ENCODE results near the gene WDR86. TPM values are rescaled to one million over a fixed set of nuclear protein-coding genes. Genes with fewer than 3 reads are reported as not detected.

WDR86 gene
- polyA plus RNA-seq, 1 experiment: 0.04 TPM

DNA sequence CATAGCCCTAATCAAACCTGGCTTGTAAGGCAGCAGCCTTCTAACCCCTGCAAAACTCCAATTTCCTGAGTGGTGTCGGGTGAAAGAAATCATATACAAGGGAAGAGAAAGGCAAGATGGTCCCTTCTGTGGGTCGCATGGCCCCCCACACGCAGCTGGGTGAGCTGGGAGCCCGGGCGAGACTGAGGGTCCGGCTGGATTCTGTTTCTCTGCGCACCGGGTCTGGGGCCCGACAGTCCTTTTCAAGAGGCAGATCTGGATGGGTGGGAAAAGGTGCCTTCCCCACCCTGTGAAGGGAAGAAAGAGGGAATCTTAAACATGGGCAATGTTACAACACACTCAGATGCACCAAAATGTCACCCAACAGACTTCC, 18.5 kb downstream of the WDR86 start:
- peaks cover 4% of the 10 kb centered on the region for H3K27me3 ChIP-seq (ENCODE audit: control insufficient read depth, insufficient read depth, low read length)
- no peak for DNase-seq (ENCODE audit: low read depth)
- CTCF ChIA-PET: no interaction called here

DNA sequence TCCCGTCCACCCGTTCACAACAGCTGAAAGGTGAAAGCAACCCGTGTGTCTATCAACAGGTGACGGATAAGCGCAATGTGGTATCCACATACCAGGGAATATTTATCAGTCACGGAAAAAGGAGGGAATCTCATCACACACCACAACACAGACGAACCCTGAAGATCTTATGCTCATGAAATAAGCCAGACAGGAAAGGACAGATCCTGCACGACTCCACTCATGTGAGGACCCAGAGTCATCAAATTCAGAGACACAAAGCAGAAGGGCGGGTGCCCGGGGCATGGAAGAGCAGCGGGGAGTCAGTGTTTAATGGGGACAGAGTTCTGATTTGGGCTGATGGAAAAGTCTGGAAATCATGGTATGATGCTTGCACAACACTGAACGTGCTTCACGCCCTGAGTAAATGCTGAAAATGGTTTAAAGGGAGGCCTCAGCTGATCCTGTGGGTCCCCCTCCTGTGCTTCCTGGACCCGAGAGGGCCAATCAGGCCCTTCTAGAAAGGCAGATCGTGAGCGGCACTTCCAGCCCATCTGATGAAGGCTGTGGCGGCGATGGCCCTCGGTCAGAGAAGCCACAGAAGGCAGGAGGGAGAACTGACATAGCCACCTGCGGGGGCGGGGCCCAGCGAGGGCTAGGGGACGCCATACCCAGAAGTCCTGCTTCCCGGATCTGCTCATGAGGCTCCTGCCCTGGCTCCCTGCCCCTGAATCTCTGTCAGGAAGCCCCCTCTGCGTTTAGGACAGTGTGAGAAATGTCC, 19.1 kb downstream of the WDR86 start:
- CTCF ChIA-PET: interaction anchor here (0.6 kb wide), 1 partner anchor 26 kb away, joined by 3 read pairs; no protein-coding TSS in a partner anchor
- DNase-seq (ENCODE audit: low read depth): no peak
- TF ChIP-seq, protein P1, sequence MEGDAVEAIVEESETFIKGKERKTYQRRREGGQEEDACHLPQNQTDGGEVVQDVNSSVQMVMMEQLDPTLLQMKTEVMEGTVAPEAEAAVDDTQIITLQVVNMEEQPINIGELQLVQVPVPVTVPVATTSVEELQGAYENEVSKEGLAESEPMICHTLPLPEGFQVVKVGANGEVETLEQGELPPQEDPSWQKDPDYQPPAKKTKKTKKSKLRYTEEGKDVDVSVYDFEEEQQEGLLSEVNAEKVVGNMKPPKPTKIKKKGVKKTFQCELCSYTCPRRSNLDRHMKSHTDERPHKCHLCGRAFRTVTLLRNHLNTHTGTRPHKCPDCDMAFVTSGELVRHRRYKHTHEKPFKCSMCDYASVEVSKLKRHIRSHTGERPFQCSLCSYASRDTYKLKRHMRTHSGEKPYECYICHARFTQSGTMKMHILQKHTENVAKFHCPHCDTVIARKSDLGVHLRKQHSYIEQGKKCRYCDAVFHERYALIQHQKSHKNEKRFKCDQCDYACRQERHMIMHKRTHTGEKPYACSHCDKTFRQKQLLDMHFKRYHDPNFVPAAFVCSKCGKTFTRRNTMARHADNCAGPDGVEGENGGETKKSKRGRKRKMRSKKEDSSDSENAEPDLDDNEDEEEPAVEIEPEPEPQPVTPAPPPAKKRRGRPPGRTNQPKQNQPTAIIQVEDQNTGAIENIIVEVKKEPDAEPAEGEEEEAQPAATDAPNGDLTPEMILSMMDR (IDR thresholded peaks at IDR 0.05; ENCODE audit: insufficient read depth, low read depth, low read length): no peak
- POLR2A ChIA-PET: no interaction called here
- no peak overlapping the region for H3K4me3 ChIP-seq (ENCODE audit: low read depth, low read length)
- peaks cover 4% of the 10 kb centered on the region for H3K27me3 ChIP-seq (ENCODE audit: control insufficient read depth, insufficient read depth, low read length)
- no peaks in the 10 kb centered on the region for H3K36me3 ChIP-seq (ENCODE audit: control insufficient read depth, insufficient read depth, low read length)

More for the DNA sequence above, 18.5 kb downstream of the WDR86 start:
- H3K4me3 ChIP-seq (ENCODE audit: low read depth, low read length): no peak overlapping the region
- TF ChIP-seq, protein P1 (IDR thresholded peaks at IDR 0.05; ENCODE audit: insufficient read depth, low read depth, low read length): no peak
- POLR2A ChIA-PET: no interaction called here
- no peaks in the 10 kb centered on the region for H3K36me3 ChIP-seq (ENCODE audit: control insufficient read depth, insufficient read depth, low read length)

DNA sequence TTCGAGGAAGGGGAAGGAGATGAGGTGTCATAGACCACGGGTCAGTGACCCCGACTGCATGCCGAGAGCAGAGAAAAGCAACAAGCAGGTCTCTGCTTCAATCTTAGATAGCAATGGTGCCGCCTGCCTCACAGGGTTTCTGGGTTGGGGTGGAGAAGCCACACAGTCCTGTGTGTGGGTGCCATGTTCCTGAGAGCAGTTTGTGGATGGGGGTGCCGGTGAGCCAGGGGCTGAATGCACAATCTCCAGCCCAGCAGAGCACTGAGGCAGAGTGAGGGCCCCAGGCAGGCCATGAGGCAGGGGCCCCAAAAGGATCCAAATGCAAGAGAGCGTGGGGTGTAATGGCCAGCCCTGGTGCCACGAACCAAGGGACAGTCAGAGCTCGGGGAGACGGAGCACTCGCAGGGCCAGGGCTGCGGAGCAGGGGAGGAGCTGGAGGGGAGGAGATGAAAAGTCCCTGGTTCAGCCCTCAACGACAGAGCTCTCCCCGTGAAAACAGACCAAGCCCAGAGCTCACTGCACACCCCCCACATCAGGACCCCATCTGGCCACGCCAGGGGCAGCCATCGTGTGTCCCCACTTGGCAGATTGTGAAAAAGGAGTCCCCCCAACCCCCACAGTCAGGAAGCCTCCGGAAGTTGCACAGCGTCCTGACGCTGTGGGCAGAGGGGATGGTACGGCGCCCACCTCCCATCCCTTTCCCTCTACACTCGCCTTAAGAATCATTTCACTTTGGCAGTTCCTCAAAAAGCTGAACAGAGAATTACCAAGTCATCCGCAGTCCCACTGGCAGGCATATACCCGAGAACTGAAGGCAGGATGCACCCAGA, 19.9 kb downstream of the WDR86 start:
- ChIA-PET POLR2A (no interaction called here), CTCF (interaction anchor here (0.6 kb wide), 1 partner anchor 26 kb away, joined by 3 read pairs; no protein-coding TSS in a partner anchor)
- Histone ChIP-seq H3K27me3 (ENCODE audit: control insufficient read depth, insufficient read depth, low read length) (peaks cover 4% of the 10 kb centered on the region), H3K4me3 (ENCODE audit: low read depth, low read length) (no peak overlapping the region), H3K36me3 (ENCODE audit: control insufficient read depth, insufficient read depth, low read length) (no peaks in the 10 kb centered on the region)
- DNase-seq (ENCODE audit: low read depth): no peak
- TF ChIP-seq, protein P1 (IDR thresholded peaks at IDR 0.05; ENCODE audit: insufficient read depth, low read depth, low read length): no peak

DNA sequence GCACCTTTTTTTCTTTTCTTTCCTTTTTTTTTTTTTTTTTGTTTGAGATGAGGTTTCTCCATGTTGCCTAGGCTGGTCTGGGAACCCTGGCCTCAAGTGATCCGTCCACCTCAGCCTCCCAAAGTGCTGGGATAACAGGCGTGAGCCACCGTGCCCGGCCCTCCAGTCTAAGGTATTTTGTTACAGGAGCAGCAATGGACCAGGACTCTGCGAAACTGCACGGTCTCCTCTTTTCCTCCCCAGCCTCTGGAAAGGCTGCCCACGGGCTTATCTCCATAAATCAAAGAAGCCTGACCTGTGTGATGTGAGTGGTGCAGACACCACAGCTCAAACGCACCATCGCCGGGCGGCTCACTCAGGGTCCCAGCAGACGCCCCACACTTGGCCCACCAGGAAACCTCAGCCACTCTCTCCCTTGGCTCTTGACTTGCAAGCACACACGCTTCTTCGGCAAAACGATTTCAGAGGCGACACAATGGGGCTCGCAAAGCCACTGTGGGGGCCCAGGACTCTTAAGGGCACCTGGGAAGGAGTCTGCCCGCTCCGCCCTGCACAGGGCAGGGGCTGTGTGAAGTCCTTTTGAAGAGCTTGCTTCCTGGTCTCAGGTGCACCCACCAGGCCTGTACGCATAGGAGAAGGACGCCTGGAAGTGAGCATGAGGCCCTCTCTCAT, 20.6 kb downstream of the WDR86 start:
- TF ChIP-seq, protein P1 (IDR thresholded peaks at IDR 0.05; ENCODE audit: insufficient read depth, low read depth, low read length): no peak
- DNase-seq (ENCODE audit: low read depth): no peak
- CTCF ChIA-PET: no interaction called here
- POLR2A ChIA-PET: no interaction called here
- Histone ChIP-seq H3K27me3 (ENCODE audit: control insufficient read depth, insufficient read depth, low read length) (peaks cover 4% of the 10 kb centered on the region), H3K36me3 (ENCODE audit: control insufficient read depth, insufficient read depth, low read length) (no peaks in the 10 kb centered on the region), H3K4me3 (ENCODE audit: low read depth, low read length) (no peak overlapping the region)

DNA sequence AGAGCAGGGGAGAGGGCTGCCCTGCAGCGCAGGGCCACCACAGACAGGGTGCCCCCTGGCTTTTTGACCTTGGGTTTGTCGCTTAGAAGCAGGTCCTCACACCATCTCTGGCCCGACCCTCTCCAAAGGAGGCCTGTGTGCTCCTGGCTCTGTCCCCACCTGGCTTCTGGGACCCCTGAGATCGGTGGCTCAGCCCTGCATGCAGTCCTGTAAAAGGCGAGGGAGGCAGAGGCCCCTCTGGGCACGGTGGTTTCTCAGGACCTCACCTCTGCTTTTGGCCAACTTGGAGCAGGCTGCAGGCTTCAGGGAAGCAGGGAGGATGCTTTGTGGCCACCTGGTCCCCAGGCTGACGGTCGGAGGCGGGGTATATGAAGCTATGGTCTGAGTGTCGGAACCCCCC, 21.4 kb downstream of the WDR86 start:
- POLR2A ChIA-PET: no interaction called here
- CTCF ChIA-PET: no interaction called here
- TF ChIP-seq, protein P1 (IDR thresholded peaks at IDR 0.05; ENCODE audit: insufficient read depth, low read depth, low read length): no peak
- Histone ChIP-seq H3K27me3 (ENCODE audit: control insufficient read depth, insufficient read depth, low read length) (peaks cover 8% of the 10 kb centered on the region), H3K36me3 (ENCODE audit: control insufficient read depth, insufficient read depth, low read length) (no peaks in the 10 kb centered on the region), H3K4me3 (ENCODE audit: low read depth, low read length) (no peak overlapping the region)
- DNase-seq (ENCODE audit: low read depth): no peak
